ENCODE results near the gene DIDO1. TPM values are rescaled to one million over a fixed set of nuclear protein-coding genes. Genes with fewer than 3 reads are reported as not detected.

Gene DIDO1
- total and polyA plus RNA-seq, 2 of the 13 experiments (the other 11 are each of a cell fraction or from before 2014, with no cell fraction given) = 75.0 to 75.1 TPM

- TF ChIP-seq ARID3A (IDR thresholded peaks at IDR 0.05; ENCODE audit: low read depth, low read length) (peak; percentile 16; the same call in 1 of the 2 replicates), FUBP1 (CRISPR knock-in tag; IDR thresholded peaks at IDR 0.05; ENCODE audit: borderline replicate concordance) (0 out of 2 replicates have a peak, but pooled peaks have one; percentile 82), ZNF737 (CRISPR knock-in tag; IDR thresholded peaks at IDR 0.05; ENCODE audit: borderline replicate concordance) (0 out of 2 replicates have a peak, but pooled peaks have one; percentile 3), ZNF503 (CRISPR knock-in tag; IDR thresholded peaks at IDR 0.05) (peak; percentile 98), SMC3 (IDR thresholded peaks at IDR 0.05; ENCODE audit: low read length) (no peak; the same call in 1 of the 2 replicates), TBX2 (CRISPR knock-in tag; IDR thresholded peaks at IDR 0.05; ENCODE audit: borderline replicate concordance) (peak; percentile 99), TERF1 (CRISPR knock-in tag; IDR thresholded peaks at IDR 0.05) (no peak), ZSCAN29 (CRISPR knock-in tag; conservative IDR thresholded peaks at IDR 0.05) (no peak; the same call in 1 of the 2 replicates), ZBTB4 (CRISPR knock-in tag; IDR thresholded peaks at IDR 0.05; ENCODE audit: borderline replicate concordance) (peak; percentile 93; the same call in 1 of the 2 replicates), SIN3A (IDR thresholded peaks at IDR 0.05; ENCODE audit: borderline replicate concordance, low read depth, low read length) (peak; percentile 86; the same call in 1 of the 2 replicates), AGO2 (optimal IDR thresholded peaks at IDR 0.05; ENCODE audit: low read depth, low read length) (peak; percentile 90), HCFC1 (IDR thresholded peaks at IDR 0.05; ENCODE audit: low read depth, low read length) (no peak; the same call in 1 of the 2 replicates), ZBTB10 (CRISPR knock-in tag; IDR thresholded peaks at IDR 0.05; ENCODE audit: borderline replicate concordance) (peak; percentile 96; the same call in 1 of the 2 replicates)
Observed at GRCh38 chr20:62955519-62956386, 29.4 kb upstream of the DIDO1 start (continued).

Measured in HepG2 (cell line).